Activated naive CD4-positive, alpha-beta T cell treated with anti-CD3 and anti-CD28 coated beads, Interleukin-2, amount 50 U/mL, for 72 hours (primary cell): Measurements from ENCODE around the gene LHX4. TPM values are rescaled to one million over a fixed set of nuclear protein-coding genes. Genes with fewer than 3 reads are reported as not detected.

Experiments
- ATAC-seq, 2 donors: fragments of 150-1000 bp; cut with Tn5 transposase; 2 replicates each; pipeline ENCODE4 v1.10.0; 2021; ENCODE audit warnings: mild to moderate bottlenecking in 2 of 2, moderate library complexity in 2 of 2
- DNase-seq, 2 donors: peaks; one replicate each; pipeline ENCODE4 v3.0.0; 2021 to 2022; ENCODE audit warnings: low spot score in 2 of 2
- H3K27ac Mint-ChIP-seq, 2 donors: one replicate each; pipeline ENCODE4 v1.8.0; 2022; ENCODE audit warnings: mild to moderate bottlenecking in 2 of 2, mixed read lengths in 2 of 2
- H3K36me3 Mint-ChIP-seq, 2 donors: one replicate each; pipeline ENCODE4 v1.8.0; 2022; ENCODE audit warnings: mixed read lengths in 2 of 2
- H3K9me3 Mint-ChIP-seq, 2 donors: one replicate each; pipeline ENCODE4 v1.8.0; 2022; ENCODE audit warnings: mixed read lengths in 2 of 2
- total RNA-seq, 2 donors: library from RNA; stranded (reverse); gene quantifications; one replicate each; pipeline ENCODE4 v1.2.3, GENCODE V29; 2022

Gene LHX4
- not detected for total RNA-seq

DNA sequence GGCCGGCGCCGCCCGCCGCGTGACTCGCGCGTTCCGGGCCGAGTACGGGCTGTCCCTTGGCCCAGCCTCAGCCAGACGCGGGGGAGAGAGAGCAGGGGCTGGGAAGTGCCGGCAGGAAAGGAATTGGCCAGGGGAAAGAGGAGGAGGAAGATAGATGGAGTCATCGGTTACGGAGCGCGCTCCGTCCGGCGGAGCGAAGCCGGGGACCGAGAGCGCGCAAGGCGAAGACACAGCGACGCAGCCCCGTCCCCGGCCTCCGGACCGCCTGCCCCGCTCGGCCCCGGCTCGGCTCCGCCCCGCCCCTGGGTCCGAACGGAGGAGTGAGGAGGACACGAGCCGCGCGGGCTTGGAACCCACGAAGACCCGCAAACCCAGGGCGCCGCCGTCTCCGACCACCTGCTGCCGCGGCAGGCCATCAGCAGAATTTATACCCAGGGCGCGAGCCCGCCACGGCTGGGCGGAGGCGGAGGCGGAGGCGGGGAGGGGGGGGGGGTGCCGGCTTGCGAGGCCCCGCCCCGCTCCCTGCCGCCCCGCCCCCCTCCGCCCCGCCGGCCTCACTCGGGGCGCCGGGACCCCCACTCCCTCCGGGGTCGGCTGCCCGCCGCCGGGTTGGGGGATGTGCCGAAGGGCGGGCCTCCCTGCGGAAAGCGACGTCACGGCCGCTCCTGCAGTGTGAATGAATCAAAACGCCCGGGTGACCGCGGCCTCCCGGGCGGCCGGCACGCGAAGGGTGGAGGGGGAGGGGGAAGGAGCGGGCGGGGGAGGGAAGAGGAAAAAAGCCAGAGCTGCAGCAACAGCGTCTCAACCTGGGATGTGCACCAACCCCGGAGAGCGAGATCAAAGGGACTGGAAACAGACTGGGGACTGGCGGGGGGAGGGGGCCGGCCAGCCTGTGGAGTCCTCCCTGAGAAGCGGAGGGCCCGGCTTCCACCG lies at the start of gene LHX4:
LHX4 (plus strand) TSS at position 782 of the 933 bp plus-strand sequence. CDS start 266 bp downstream, outside the sequence.
- ATAC-seq (peak; percentile 44 to 70), DNase-seq (no peak)

GRCh38 chr1:180181048-180181447 lies 49.0 kb upstream of the LHX4 start:
- DNase-seq (peak in 1 of 2 donors; percentile 54), ATAC-seq (no peak)
- Mint-ChIP-seq H3K27ac (no peak overlapping the region), H3K36me3 (peaks cover 0 to 4% of the 10 kb centered on the region in 2 donors), H3K9me3 (no peaks in the 10 kb centered on the region)

More for the DNA sequence above, at the start of gene LHX4:
- H3K36me3 Mint-ChIP-seq: peaks cover 0 to 6% of the 10 kb centered on the region in 2 donors
- no peak within 1 kb of the TSS for H3K27ac Mint-ChIP-seq
- H3K9me3 Mint-ChIP-seq: no peaks in the 10 kb centered on the region

- H3K9me3 Mint-ChIP-seq: no peaks in the 10 kb centered on the region
- ATAC-seq: no peak
- no peak for DNase-seq
These were observed 47.9 kb upstream of the LHX4 start for GRCh38 chr1:180181996-180182642.

GRCh38 chr1:180182643-180183311 lies 47.3 kb upstream of the LHX4 start:
- no peaks in the 10 kb centered on the region for H3K9me3 Mint-ChIP-seq
- peaks cover 0 to 4% of the 10 kb centered on the region in 2 donors for H3K36me3 Mint-ChIP-seq
- DNase-seq: no peak
- peak overlapping the region; percentile 29 to 35 for H3K27ac Mint-ChIP-seq
- ATAC-seq: no peak

More at GRCh38 chr1:180181996-180182642, 47.9 kb upstream of the LHX4 start:
- peaks cover 0 to 4% of the 10 kb centered on the region in 2 donors for H3K36me3 Mint-ChIP-seq
- H3K27ac Mint-ChIP-seq: peak overlapping the region; percentile 13 to 35

- no peaks in the 10 kb centered on the region for H3K9me3 Mint-ChIP-seq
- no peak for DNase-seq
- H3K36me3 Mint-ChIP-seq: peaks cover 0 to 4% of the 10 kb centered on the region in 2 donors
- H3K27ac Mint-ChIP-seq: no peak overlapping the region
- ATAC-seq: no peak
These were observed 46.6 kb upstream of the LHX4 start for GRCh38 chr1:180183426-180183825.

GRCh38 chr1:180184041-180184440 lies 46.0 kb upstream of the LHX4 start:
- Mint-ChIP-seq H3K36me3 (peaks cover 0 to 4% of the 10 kb centered on the region in 2 donors), H3K9me3 (no peaks in the 10 kb centered on the region), H3K27ac (no peak overlapping the region)
- ATAC-seq (no peak), DNase-seq (no peak)

DNA sequence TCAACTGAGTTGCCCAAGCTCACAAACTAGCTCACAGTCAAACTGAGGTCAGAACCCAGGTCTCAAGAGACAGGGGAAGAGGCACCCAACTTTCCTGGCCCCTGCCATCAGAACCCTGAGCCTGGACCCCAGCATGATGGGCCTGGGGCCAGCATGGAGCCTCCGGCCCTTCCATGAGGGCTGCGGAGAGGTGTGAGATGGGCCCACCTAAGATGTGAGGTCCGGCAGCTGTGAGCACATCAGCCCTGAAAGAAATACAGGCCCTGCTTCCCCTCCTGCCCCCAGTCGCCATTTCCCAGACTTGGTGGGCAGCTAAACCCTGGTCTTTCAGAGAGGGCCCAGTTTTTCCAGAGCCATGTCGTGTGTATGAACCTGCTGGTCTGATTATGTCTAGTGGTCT lies 44.8 kb upstream of the LHX4 start:
- Mint-ChIP-seq H3K9me3 (no peaks in the 10 kb centered on the region), H3K36me3 (peaks cover 0 to 4% of the 10 kb centered on the region in 2 donors), H3K27ac (no peak overlapping the region)
- DNase-seq (no peak), ATAC-seq (no peak)

- Mint-ChIP-seq H3K27ac (peak overlapping the region; percentile 1 to 29), H3K9me3 (no peaks in the 10 kb centered on the region), H3K36me3 (peaks cover 0 to 4% of the 10 kb centered on the region in 2 donors)
- DNase-seq (no peak), ATAC-seq (no peak)
These were observed 44.0 kb upstream of the LHX4 start for GRCh38 chr1:180185971-180186645.

DNA sequence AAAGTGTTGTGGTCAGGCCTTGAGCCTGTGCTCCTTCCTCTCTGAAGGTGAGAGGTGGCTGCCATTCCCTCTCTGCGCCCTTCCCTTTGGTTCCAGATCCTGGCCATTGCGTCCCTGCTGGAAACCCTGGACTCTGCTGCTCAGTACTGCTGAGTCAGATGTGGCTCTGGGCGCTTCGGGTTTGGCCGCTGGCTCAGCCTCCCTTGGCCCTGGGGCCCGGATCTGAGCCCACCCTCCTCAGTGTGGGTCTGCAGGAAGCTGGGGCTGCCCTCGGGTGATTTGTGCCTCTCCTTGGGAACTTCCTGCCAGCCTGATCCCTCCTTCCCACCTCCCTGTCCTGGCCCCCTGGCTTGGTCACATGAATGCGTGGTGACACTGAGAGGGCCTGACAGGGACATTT lies 43.2 kb upstream of the LHX4 start:
- no peak for DNase-seq
- no peaks in the 10 kb centered on the region for H3K9me3 Mint-ChIP-seq
- H3K27ac Mint-ChIP-seq: peak overlapping the region in 1 of 2 donors; percentile 22
- no peak for ATAC-seq
- peaks cover 0 to 4% of the 10 kb centered on the region in 2 donors for H3K36me3 Mint-ChIP-seq

- Mint-ChIP-seq H3K9me3 (no peaks in the 10 kb centered on the region), H3K36me3 (no peaks in the 10 kb centered on the region), H3K27ac (no peak overlapping the region)
- ATAC-seq (no peak), DNase-seq (no peak)
These were observed 42.4 kb upstream of the LHX4 start for GRCh38 chr1:180187626-180188025.

DNA sequence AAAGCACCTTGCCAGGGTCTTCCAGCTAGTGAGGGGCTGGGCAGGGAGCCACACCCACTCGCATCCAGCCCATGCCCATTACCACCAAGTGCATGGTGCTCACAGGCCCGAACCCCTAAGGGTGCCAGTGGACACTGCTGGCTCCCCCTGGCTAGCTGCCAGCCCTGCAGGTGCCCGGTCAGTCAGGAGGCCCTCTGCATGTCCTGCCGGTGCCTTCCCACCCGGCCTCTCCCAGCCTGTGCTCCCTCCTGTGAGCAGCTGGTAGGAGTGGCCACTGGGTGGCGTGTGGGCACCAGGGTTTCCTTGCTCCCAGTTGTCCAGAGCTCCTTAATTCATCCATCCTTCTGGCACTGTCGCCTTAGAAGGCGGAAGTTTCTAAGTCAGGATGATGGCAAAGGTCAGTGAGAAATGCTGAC lies 42.0 kb upstream of the LHX4 start:
- Mint-ChIP-seq H3K36me3 (no peaks in the 10 kb centered on the region), H3K9me3 (no peaks in the 10 kb centered on the region), H3K27ac (no peak overlapping the region)
- DNase-seq (no peak), ATAC-seq (no peak)

GRCh38 chr1:180188684-180189175 lies 41.3 kb upstream of the LHX4 start:
- ATAC-seq (no peak), DNase-seq (no peak)
- Mint-ChIP-seq H3K27ac (no peak overlapping the region), H3K36me3 (no peaks in the 10 kb centered on the region), H3K9me3 (no peaks in the 10 kb centered on the region)

DNA sequence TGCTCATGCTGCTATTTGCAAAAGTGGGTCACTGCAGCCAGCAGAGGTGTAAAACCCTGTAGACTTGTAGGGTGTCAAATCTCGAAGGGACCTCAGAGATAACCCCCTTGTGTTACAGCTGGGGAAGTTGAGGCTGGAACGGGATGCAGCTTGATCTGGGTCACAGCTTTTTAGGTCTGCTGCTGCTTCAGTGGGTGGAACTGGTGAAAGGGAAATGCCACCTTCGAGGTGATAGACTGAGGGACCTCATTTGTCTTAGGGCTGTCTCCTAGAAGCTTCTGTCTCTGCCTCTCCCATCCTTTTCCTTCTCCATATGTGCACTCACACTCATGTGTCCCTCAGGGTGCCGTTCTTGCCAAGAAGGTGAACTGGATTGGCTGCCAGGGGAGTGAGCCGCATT lies 40.0 kb upstream of the LHX4 start:
- no peak for ATAC-seq
- H3K9me3 Mint-ChIP-seq: no peaks in the 10 kb centered on the region

GRCh38 chr1:180192172-180192571 lies 37.9 kb upstream of the LHX4 start:
- ATAC-seq (peak in 1 of 2 donors; percentile 30), DNase-seq (no peak)
- no peaks in the 10 kb centered on the region for H3K36me3 Mint-ChIP-seq
- no peaks in the 10 kb centered on the region for H3K9me3 Mint-ChIP-seq
- peak overlapping the region; percentile 51 to 54 for H3K27ac Mint-ChIP-seq

More for the DNA sequence above, 40.0 kb upstream of the LHX4 start:
- no peak for DNase-seq
- no peaks in the 10 kb centered on the region for H3K36me3 Mint-ChIP-seq
- peak overlapping the region in 1 of 2 donors; percentile 55 for H3K27ac Mint-ChIP-seq

DNA sequence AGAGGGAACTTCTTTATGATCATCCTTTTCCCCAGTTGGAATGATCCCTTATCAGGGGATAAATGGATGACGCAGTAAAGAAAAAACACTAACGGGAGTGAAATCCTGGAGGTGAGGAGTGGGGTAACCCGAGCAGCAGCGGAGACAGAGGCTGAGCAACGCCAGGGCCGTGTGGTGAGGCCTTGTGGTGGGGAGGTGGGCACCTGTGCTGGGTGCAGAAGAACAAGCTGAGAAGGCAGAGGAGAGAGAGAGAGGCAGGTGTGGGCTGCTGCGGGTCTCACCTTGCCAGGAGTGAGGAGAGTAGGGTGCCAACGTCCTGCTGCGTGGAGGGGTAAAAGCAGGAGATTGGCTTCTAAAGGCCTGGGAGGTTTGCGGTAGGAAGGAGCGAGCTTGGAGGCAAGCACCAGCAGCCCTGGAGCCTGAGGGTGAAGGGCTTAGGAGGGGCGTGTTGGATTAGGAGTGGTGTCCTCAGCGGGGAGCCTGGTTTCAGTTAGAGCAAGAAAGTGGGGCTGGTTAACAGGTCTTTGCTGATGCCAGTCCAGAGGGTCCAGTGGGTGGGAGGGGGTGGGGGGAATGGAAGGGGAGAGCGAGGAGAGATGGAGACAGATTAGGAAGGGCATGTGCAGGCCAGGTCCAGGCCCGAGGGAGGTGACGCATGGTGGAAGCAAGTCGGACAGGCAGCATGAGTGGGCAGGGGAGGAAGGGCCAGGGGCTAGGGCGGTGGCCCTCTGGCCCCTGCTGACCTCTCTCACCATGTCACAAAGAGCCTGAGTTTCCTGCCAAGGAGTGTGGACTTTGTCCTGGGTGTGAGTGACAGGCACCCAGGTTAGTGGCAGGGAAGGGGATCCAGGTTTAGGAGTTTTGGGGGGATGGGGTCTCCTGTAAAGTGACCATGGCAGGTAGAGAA lies 36.7 kb upstream of the LHX4 start:
- peak overlapping the region; percentile 54 to 83 for H3K27ac Mint-ChIP-seq
- no peaks in the 10 kb centered on the region for H3K9me3 Mint-ChIP-seq
- ATAC-seq (no peak), DNase-seq (no peak)
- H3K36me3 Mint-ChIP-seq: no peaks in the 10 kb centered on the region
